Calu3 (cell line): Measurements from ENCODE around the gene ARPC1B. TPM values are rescaled to one million over a fixed set of nuclear protein-coding genes. Genes with fewer than 3 reads are reported as not detected.

ENCODE experiments used
- BruUV-seq: library from RNA; stranded (reverse); fragments of 400-500 nt; replicated peaks from 2 replicates; lab custom pipeline; 2021; lab: Mats Ljungman, UMichigan
- CTCF ChIA-PET: fragments of 300-600 bp; sonication (Branson Sonifier 250); formaldehyde crosslinking; loops from one replicate; lab custom pipeline; 2022; ENCODE audit warnings: antibody characterized with exemption; lab: Charles Lee
- DNase-seq: peaks from one replicate; pipeline ENCODE4 v3.0.0; 2022
- H3K27ac Mint-ChIP-seq: one replicate; pipeline ENCODE4 v1.8.0; 2022; ENCODE audit warnings: mixed read lengths; ENCODE audit not compliant: unreplicated experiment
- H3K27me3 Mint-ChIP-seq: one replicate; pipeline ENCODE4 v1.8.0; 2022; ENCODE audit warnings: mixed read lengths; ENCODE audit not compliant: unreplicated experiment
- H3K36me3 Mint-ChIP-seq: one replicate; pipeline ENCODE4 v1.8.0; 2022; ENCODE audit warnings: mild to moderate bottlenecking, moderate library complexity, mixed read lengths; ENCODE audit not compliant: insufficient read depth, unreplicated experiment
- H3K4me1 Mint-ChIP-seq: one replicate; pipeline ENCODE4 v1.8.0; 2022; ENCODE audit warnings: mild to moderate bottlenecking, low read depth, mixed read lengths; ENCODE audit not compliant: unreplicated experiment
- H3K4me3 Mint-ChIP-seq: one replicate; pipeline ENCODE4 v1.8.0; 2022; ENCODE audit warnings: mild to moderate bottlenecking, low read depth, moderate library complexity, mixed read lengths; ENCODE audit not compliant: unreplicated experiment
- H3K9me3 Mint-ChIP-seq: one replicate; pipeline ENCODE4 v1.8.0; 2022; ENCODE audit warnings: low read depth, mixed read lengths; ENCODE audit not compliant: unreplicated experiment
- CTCF ChIP-seq: fragments of 200-600 bp; IDR thresholded peaks from one replicate; pipeline ENCODE4 v1.8.0; 2022; ENCODE audit warnings: antibody characterized with exemption; ENCODE audit not compliant: unreplicated experiment
- intact Hi-C: fragments of 100-400 bp; cut with micrococcal nuclease; formaldehyde crosslinking; loops from one replicate; pipeline ENCODE4 v1.10.0; 2022; ENCODE audit not compliant: unreplicated experiment
- total RNA-seq: library from RNA; stranded (reverse); gene quantifications from 2 replicates; pipeline ENCODE4 v1.2.3, GENCODE V29; 2022

The ARPC1B gene
- total RNA-seq, 1 experiment from 2014 or later, result 107 TPM

GRCh38 chr7:99397297-99397983 is 22.9 kb downstream of the ARPC1B start:
- Mint-ChIP-seq H3K4me3 (no peak overlapping the region), H3K36me3 (peaks cover 73% of the 10 kb centered on the region), H3K9me3 (no peaks in the 10 kb centered on the region), H3K27ac (peak overlapping the region; percentile 14), H3K27me3 (no peaks in the 10 kb centered on the region), H3K4me1 (peaks cover 8% of the 10 kb centered on the region)
- no TSS peak for BruUV-seq
- CTCF ChIA-PET, result no interaction called here
- intact Hi-C loops, result no loop called here
- no peak for TF ChIP-seq CTCF
- no peak for DNase-seq

- CTCF ChIA-PET, result interaction anchor here (1.0 kb wide), 1 partner anchor 10 kb away, joined by 3 read pairs; the partner anchor contains the start of genes BUD31 and PDAP1
- intact Hi-C loops, result no loop called here
- no peak for TF ChIP-seq CTCF
- Mint-ChIP-seq H3K27me3 (no peaks in the 10 kb centered on the region), H3K9me3 (no peaks in the 10 kb centered on the region), H3K4me3 (no peak overlapping the region), H3K27ac (peak overlapping the region; percentile 14), H3K4me1 (peaks cover 8% of the 10 kb centered on the region), H3K36me3 (peaks cover 73% of the 10 kb centered on the region)
- no TSS peak for BruUV-seq
- no peak for DNase-seq
These were observed 24.4 kb downstream of the ARPC1B start for GRCh38 chr7:99398891-99399445.

- no peak for DNase-seq
- no peak overlapping the region for H3K4me3 Mint-ChIP-seq
- no TSS peak for BruUV-seq
- TF ChIP-seq CTCF, result no peak
- CTCF ChIA-PET, result interaction anchor here (1.0 kb wide), 1 partner anchor 9 kb away, joined by 3 read pairs; the partner anchor contains the start of genes BUD31 and PDAP1
- H3K4me1 Mint-ChIP-seq, result peaks cover 8% of the 10 kb centered on the region
- intact Hi-C loops, result no loop called here
- H3K27me3 Mint-ChIP-seq, result no peaks in the 10 kb centered on the region
- no peaks in the 10 kb centered on the region for H3K9me3 Mint-ChIP-seq
- H3K36me3 Mint-ChIP-seq, result peaks cover 73% of the 10 kb centered on the region
- H3K27ac Mint-ChIP-seq, result no peak overlapping the region
These were observed 25.1 kb downstream of the ARPC1B start for GRCh38 chr7:99399597-99399996.

- Mint-ChIP-seq H3K4me1 (peaks cover 8% of the 10 kb centered on the region), H3K27me3 (no peaks in the 10 kb centered on the region), H3K27ac (no peak overlapping the region), H3K36me3 (peaks cover 65% of the 10 kb centered on the region), H3K9me3 (no peaks in the 10 kb centered on the region), H3K4me3 (no peak overlapping the region)
- no peak for TF ChIP-seq CTCF
- DNase-seq, result no peak
- no TSS peak for BruUV-seq
- intact Hi-C loops, result no loop called here
- CTCF ChIA-PET, result no interaction called here
These were observed 28.3 kb downstream of the ARPC1B start for GRCh38 chr7:99402854-99403253.
